SH-SY5Y (cell line): ENCODE data around the gene C2CD4A.

ENCODE experiments used
- GATA2 ChIP-seq: IDR thresholded peaks from 2 replicates; pipeline ENCODE4 v1.6.1; 2011; ENCODE audit warnings: mild to moderate bottlenecking, low read depth, low read length
- GATA3 ChIP-seq: IDR thresholded peaks from 2 replicates; pipeline ENCODE4 v1.6.1; 2011; ENCODE audit warnings: low read depth, mild to moderate bottlenecking, low read length, moderate library complexity

The C2CD4A gene

GRCh38 chr15:62057341-62057980 is 9.3 kb upstream of the C2CD4A start:
- TF ChIP-seq GATA3 = no peak
- TF ChIP-seq GATA2 = no peak

GRCh38 chr15:62058327-62059028 is 8.3 kb upstream of the C2CD4A start:
- TF ChIP-seq GATA2 (no peak), GATA3 (no peak)

- TF ChIP-seq GATA3 = peak; percentile 63
- peak; percentile 30; the same call in 1 of the 2 replicates for TF ChIP-seq GATA2
Observed at GRCh38 chr15:62059108-62059815, 7.5 kb upstream of the C2CD4A start.

- TF ChIP-seq GATA3 = no peak
- TF ChIP-seq GATA2 = no peak
Observed at GRCh38 chr15:62059816-62060112, 7.0 kb upstream of the C2CD4A start.

- TF ChIP-seq GATA2 (peak; percentile 15; the same call in 1 of the 2 replicates), GATA3 (no peak)
Observed at GRCh38 chr15:62060113-62060895, 6.5 kb upstream of the C2CD4A start, which contains the start of gene VPS13C. VPS13C (minus strand) TSS chr15:62060447; CDS start chr15:62060374, 73 bp downstream.

GRCh38 chr15:62060896-62061280 is 5.9 kb upstream of the C2CD4A start:
- no peak for TF ChIP-seq GATA3

GRCh38 chr15:62063825-62064635 is 2.7 kb upstream of the C2CD4A start:
- TF ChIP-seq GATA3 (no peak), GATA2 (no peak)

GRCh38 chr15:62067448-62068044 is 769 bp downstream of the C2CD4A start:
- TF ChIP-seq GATA2 = no peak
- no peak for TF ChIP-seq GATA3

GRCh38 chr15:62068071-62068809 is 1.5 kb downstream of the C2CD4A start:
- TF ChIP-seq GATA3 (no peak), GATA2 (no peak)

- TF ChIP-seq GATA2 (no peak), GATA3 (no peak)
Observed at GRCh38 chr15:62068810-62069167, 2.0 kb downstream of the C2CD4A start.

GRCh38 chr15:62069551-62069950 is 2.8 kb downstream of the C2CD4A start:
- TF ChIP-seq GATA3 = no peak
- no peak for TF ChIP-seq GATA2

GRCh38 chr15:62071711-62072308 is 5.0 kb downstream of the C2CD4A start:
- TF ChIP-seq GATA3 = no peak
- no peak for TF ChIP-seq GATA2
